K562 treated with DMSO at 1 percent for 12 hours (cell line): ENCODE results near the gene OR5AK2. TPM values are rescaled to one million over a fixed set of nuclear protein-coding genes. Genes with fewer than 3 reads are reported as not detected.

Experiments used
- total RNA-seq: library from RNA; unstranded; fragments of 300-600 nt; gene quantifications from 2 replicates; pipeline ENCODE4 v1.2.3, GENCODE V29; 2022; ENCODE audit not compliant: insufficient read depth

OR5AK2 gene, protein sequence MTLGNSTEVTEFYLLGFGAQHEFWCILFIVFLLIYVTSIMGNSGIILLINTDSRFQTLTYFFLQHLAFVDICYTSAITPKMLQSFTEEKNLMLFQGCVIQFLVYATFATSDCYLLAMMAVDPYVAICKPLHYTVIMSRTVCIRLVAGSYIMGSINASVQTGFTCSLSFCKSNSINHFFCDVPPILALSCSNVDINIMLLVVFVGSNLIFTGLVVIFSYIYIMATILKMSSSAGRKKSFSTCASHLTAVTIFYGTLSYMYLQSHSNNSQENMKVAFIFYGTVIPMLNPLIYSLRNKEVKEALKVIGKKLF
- total RNA-seq, result not detected in 2 replicates

GRCh38 chr11:56988614-56989013, at the start of gene OR5AK2:
Gene OR5AK2, plus strand, starts transcription at chr11:56988914. Its CDS starts 0 bp downstream, at chr11:56988914.

Other genes starting within 250 kb of the OR5AK2 start
- gene OR9G4, start 240.2 kb upstream of the OR5AK2 start, total RNA-seq, result not detected in 2 replicates
- not detected in 2 replicates for gene LRRC55, start 193.0 kb downstream of the OR5AK2 start, total RNA-seq
- gene APLNR, start 248.3 kb downstream of the OR5AK2 start, total RNA-seq, result 0.57 and 0.69 TPM in 2 replicates